Regular cardiac myocyte (primary cell): ENCODE results near the gene VPS41. TPM values are rescaled to one million over a fixed set of nuclear protein-coding genes. Genes with fewer than 3 reads are reported as not detected.

ENCODE experiments used
- total RNA-seq: library from RNA; depleted of rRNA; stranded (reverse); fragments of >200 nt; gene quantifications from 2 replicates; pipeline ENCODE4 v1.2.3, GENCODE V29; 2014

VPS41 gene
- 40.8 and 78.6 TPM in 2 replicates for total RNA-seq

DNA sequence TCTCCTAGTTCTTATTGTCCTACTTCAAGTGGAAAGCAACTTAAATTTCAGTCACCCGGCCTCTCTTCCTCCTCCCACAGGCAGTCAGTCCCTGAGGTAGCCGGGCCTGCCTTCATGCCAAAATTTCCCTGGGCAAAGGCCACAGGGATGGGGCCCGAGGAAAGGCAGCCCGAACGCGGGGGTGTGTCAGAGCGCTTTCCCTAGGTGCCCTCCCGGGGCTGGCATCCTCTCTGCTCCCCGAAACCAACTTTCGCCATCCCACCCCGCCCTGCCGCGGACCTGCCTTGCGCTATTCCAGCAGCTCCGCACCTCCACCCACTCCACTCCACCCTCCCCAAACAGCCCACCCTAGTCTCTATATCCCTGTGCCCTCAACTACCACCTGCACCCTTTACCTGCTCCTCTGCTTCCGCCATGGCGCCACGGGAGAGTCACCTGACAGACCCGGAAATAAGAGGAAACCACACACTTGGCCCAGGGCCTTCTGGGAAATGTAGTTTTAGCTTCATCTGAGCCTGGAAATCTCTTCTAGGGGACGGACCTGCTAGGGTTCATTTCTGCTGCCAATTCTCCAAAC lies at the start of gene VPS41:
TSS of gene VPS41 (minus strand) at position 433 of the 577 bp plus-strand sequence. CDS start at position 416, 17 bp downstream.

Other genes with a start within 250 kb of the VPS41 start
- gene POU6F2, start 68.7 kb upstream of the VPS41 start, total RNA-seq, result not detected in 2 replicates